ENCODE results near the gene DTX2. TPM values are rescaled to one million over a fixed set of nuclear protein-coding genes. Genes with fewer than 3 reads are reported as not detected.

The DTX2 gene
- total RNA-seq, 1 experiment from 2014 or later = 45.2 TPM

- Mint-ChIP-seq H3K27me3 (ENCODE audit: insufficient read depth, unreplicated experiment) (no peaks in the 10 kb centered on the region), H3K9me3 (ENCODE audit: unreplicated experiment) (no peaks in the 10 kb centered on the region)
- CTCF ChIA-PET = interaction anchor here (0.8 kb wide), 1 partner anchor 66 kb away, joined by 6 read pairs; no protein-coding TSS in a partner anchor
Measured at GRCh38 chr7:76426246-76426645, 35.3 kb upstream of the DTX2 start.

GRCh38 chr7:76427635-76428034 is 33.9 kb upstream of the DTX2 start:
- Histone ChIP-seq H3K9me3 (no peaks in the 10 kb centered on the region), H3K27me3 (replicated peaks; ENCODE audit: control insufficient read depth, insufficient read depth, low read length) (no peaks in the 10 kb centered on the region), H3K4me1 (peaks cover 15% of the 10 kb centered on the region), H3K36me3 (ENCODE audit: control insufficient read depth, insufficient read depth, low read length) (no peaks in the 10 kb centered on the region), H3K4me3 (ENCODE audit: low read depth, low read length) (no peak overlapping the region)
- H3K4me3 Mint-ChIP-seq (ENCODE audit: unreplicated experiment) = no peak overlapping the region
- peaks cover 14% of the 10 kb centered on the region for H3K4me1 Mint-ChIP-seq (ENCODE audit: low read depth, unreplicated experiment)
- H3K27me3 Mint-ChIP-seq (ENCODE audit: insufficient read depth, unreplicated experiment) = no peaks in the 10 kb centered on the region
- TF ChIP-seq CTCF (IDR thresholded peaks at IDR 0.05; ENCODE audit: insufficient read depth in 1 of 2, low read depth in 1 of 2, low read length in 1 of 2, severe bottlenecking in 1 of 2, unreplicated experiment in 1 of 2) = no peak
- ChIA-PET CTCF (no interaction called here), POLR2A (interaction anchor here (1.2 kb wide), 1 partner anchor 84 kb away, joined by 3 read pairs; no protein-coding TSS in a partner anchor)
- H3K36me3 Mint-ChIP-seq (ENCODE audit: insufficient read depth, unreplicated experiment) = no peaks in the 10 kb centered on the region
- intact Hi-C loops (cut with micrococcal nuclease; ENCODE audit: unreplicated experiment) = no loop called here
- DNase-seq = no peak
- no peak overlapping the region for H3K27ac Mint-ChIP-seq (ENCODE audit: unreplicated experiment)
- no TSS peak for BruUV-seq (replicated peaks)
- H3K9me3 Mint-ChIP-seq (ENCODE audit: unreplicated experiment) = no peaks in the 10 kb centered on the region

More at GRCh38 chr7:76426246-76426645, 35.3 kb upstream of the DTX2 start:
- POLR2A ChIA-PET = interaction anchor here (1.2 kb wide), 1 partner anchor 83 kb away, joined by 3 read pairs; no protein-coding TSS in a partner anchor
- Mint-ChIP-seq H3K4me1 (ENCODE audit: low read depth, unreplicated experiment) (peaks cover 15% of the 10 kb centered on the region), H3K36me3 (ENCODE audit: insufficient read depth, unreplicated experiment) (no peaks in the 10 kb centered on the region), H3K4me3 (ENCODE audit: unreplicated experiment) (no peak overlapping the region), H3K27ac (ENCODE audit: unreplicated experiment) (no peak overlapping the region)
- no peak for TF ChIP-seq CTCF (IDR thresholded peaks at IDR 0.05; ENCODE audit: insufficient read depth in 1 of 2, low read depth in 1 of 2, low read length in 1 of 2, severe bottlenecking in 1 of 2, unreplicated experiment in 1 of 2)
- Histone ChIP-seq H3K9me3 (no peaks in the 10 kb centered on the region), H3K36me3 (ENCODE audit: control insufficient read depth, insufficient read depth, low read length) (no peaks in the 10 kb centered on the region), H3K4me1 (peaks cover 15% of the 10 kb centered on the region), H3K4me3 (ENCODE audit: low read depth, low read length) (no peak overlapping the region), H3K27me3 (replicated peaks; ENCODE audit: control insufficient read depth, insufficient read depth, low read length) (no peaks in the 10 kb centered on the region)
- BruUV-seq (replicated peaks) = no TSS peak
- intact Hi-C loops (cut with micrococcal nuclease; ENCODE audit: unreplicated experiment) = no loop called here
- no peak for DNase-seq

- Histone ChIP-seq H3K36me3 (ENCODE audit: control insufficient read depth, insufficient read depth, low read length) (no peaks in the 10 kb centered on the region), H3K4me1 (peaks cover 9% of the 10 kb centered on the region), H3K27me3 (replicated peaks; ENCODE audit: control insufficient read depth, insufficient read depth, low read length) (no peaks in the 10 kb centered on the region), H3K9me3 (no peaks in the 10 kb centered on the region), H3K4me3 (ENCODE audit: low read depth, low read length) (no peak overlapping the region)
- ChIA-PET POLR2A (no interaction called here), CTCF (no interaction called here)
- peaks cover 8% of the 10 kb centered on the region for H3K4me1 Mint-ChIP-seq (ENCODE audit: low read depth, unreplicated experiment)
- TF ChIP-seq CTCF (IDR thresholded peaks at IDR 0.05; ENCODE audit: insufficient read depth in 1 of 2, low read depth in 1 of 2, low read length in 1 of 2, severe bottlenecking in 1 of 2, unreplicated experiment in 1 of 2) = no peak
- no peaks in the 10 kb centered on the region for H3K27me3 Mint-ChIP-seq (ENCODE audit: insufficient read depth, unreplicated experiment)
- H3K9me3 Mint-ChIP-seq (ENCODE audit: unreplicated experiment) = no peaks in the 10 kb centered on the region
- no peak overlapping the region for H3K27ac Mint-ChIP-seq (ENCODE audit: unreplicated experiment)
- intact Hi-C loops (cut with micrococcal nuclease; ENCODE audit: unreplicated experiment) = no loop called here
- H3K36me3 Mint-ChIP-seq (ENCODE audit: insufficient read depth, unreplicated experiment) = no peaks in the 10 kb centered on the region
- BruUV-seq (replicated peaks) = no TSS peak
- DNase-seq = no peak
- no peak overlapping the region for H3K4me3 Mint-ChIP-seq (ENCODE audit: unreplicated experiment)
Measured at GRCh38 chr7:76428149-76428823, 33.2 kb upstream of the DTX2 start.

Data from Caco-2 (cell line).